HG02759 (cell line): ENCODE data around the gene PHF2.

ENCODE experiments used
- ATAC-seq: cut with Tn5 transposase; IDR thresholded peaks from one replicate; pipeline ENCODE4 v1.9.1; 2021; ENCODE audit warnings: mild to moderate bottlenecking, moderate library complexity; ENCODE audit not compliant: unreplicated experiment

Gene PHF2

DNA sequence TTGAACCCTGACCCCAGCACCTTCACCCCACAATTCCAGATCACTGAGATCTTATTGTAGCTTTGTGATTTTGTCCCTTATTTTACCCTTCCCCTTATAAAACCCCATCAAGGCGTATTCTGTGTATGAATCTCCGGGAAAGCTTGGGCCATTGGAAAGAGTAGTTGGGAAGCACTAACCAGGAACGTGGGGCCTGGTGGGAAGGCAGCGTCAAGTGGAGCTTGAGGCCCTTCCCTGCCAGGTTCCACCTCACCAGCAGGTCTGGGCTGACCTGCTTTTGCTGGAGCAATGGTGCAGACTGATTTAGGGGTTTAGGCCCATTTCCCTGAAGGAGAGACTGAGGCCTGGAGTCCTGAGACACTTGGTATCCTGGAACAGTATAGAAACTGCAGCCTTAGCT lies 9.3 kb downstream of the PHF2 start:
- no peak for ATAC-seq

DNA sequence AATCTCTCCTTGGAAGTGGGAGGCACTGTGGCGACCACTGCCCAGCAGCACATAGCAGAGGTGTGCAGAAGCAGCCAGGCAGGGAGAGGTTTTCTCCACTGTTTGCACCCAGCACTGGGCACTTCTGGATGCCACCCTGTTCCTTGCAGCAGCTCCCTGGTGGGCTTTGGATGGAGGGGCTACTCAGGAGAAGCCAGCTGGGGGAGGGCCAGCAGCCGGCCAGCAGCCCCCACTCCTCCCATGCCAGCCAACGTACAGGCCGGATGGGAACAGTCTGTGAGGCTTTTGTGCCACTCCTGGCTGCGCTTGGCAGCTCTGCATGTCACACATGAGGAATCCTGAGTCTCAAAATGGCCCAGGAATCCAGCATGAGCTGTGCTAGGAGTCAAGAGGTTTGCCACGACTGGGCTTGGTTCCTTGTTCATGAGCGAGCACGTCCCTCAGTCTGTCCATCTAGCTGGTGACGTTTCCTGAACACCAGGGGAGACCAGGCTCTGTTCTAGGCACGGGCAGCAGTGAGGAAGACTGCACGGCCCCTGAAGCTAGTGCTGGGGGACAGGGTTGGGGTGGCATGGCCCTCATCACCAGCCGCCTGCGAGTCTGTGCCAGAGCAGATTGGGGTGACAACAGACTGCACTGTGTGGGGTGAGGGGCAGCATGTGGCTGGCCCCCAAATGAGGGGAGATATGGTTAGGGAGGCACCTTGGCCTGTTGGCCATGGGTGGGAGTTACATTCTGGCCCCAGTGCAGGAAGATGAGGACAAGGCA lies 10.1 kb downstream of the PHF2 start:
- no peak for ATAC-seq

GRCh38 chr9:93587284-93587650 lies 10.9 kb downstream of the PHF2 start:
- no peak for ATAC-seq

GRCh38 chr9:93587651-93588347 lies 11.4 kb downstream of the PHF2 start:
- ATAC-seq, result no peak

- ATAC-seq, result no peak
These were observed 12.5 kb downstream of the PHF2 start for GRCh38 chr9:93588641-93589609.

DNA sequence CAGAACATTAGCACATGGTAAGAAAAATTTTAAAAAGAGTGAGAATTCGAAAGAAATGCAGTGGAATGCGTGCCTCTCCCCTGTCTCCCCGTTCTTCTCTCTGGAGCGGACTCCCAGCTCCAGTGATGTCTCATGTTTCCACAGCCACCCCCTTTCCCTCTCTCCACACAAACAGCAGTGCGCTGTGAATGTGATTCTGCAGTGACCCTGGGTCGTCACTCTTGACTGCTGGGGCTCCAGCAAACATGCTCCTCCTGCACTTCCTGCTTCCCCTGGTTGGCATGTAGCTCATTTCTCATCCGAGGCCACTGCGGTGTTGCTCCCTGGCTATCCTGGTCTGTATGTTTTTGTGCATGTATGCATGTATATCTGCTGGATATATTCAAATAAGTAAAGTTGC lies 13.3 kb downstream of the PHF2 start:
- no peak for ATAC-seq

DNA sequence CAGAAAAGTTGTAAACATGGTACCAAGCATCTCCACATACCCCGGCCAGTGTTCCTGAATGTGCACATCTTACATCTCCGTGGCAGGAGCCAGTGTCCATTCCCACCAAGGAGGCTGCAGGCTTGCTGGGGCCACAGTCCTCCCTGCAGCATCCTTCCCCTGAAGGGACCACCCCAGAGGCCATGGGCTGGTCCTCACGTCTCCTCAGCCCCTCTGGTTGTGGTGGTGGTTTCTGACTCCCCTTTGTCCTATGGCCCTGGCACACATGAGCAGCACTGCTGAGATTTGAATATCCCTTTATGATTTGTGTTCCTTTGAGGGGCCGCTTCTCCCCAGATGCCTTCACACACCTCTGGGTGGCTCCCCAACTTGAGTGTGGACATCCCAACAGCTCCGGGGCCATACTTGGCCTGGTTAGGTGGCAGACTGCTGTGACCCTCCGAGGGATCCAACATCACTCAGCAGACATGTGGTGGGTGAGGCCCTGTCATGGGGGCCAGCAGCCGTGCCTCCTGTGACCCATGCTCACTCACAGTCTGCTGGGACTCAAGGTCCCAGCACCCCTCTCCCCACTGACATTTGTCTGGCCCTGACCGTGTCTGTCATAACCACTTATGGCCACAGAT lies 14.3 kb downstream of the PHF2 start:
- ATAC-seq, result no peak

DNA sequence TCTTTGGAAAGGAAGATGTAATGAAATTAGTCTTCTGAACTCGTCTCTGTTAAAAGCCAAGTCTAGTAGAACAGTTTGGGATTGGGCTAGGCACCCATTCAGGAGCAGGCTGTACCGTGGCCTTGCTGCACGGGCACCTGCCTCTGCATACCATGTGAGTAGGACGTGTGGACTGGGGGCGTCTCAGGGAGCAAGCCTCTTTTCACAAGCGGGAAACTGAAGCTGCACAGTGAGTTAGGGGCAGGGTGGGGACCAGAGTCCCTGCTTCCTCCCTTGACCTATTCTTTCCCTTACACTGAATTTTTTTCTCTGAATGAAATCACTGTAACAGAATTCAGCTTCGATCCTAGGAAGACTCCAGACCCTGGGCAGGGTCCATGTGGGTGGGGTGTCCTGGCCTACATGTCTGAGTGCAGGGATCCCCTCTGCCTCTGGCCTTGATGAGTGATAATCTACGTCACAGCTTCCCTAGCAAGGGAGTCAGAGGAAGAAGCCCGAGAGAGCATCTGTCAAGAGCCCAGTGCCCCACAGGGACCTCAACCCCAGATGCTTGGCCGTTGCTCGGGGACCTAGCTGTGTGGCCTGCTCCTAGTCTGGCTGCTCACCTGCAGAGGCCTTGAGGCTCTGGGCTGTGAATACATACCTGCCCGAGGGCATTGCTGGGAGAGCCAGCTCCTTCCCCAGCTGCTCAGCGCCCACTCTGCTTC lies 15.1 kb downstream of the PHF2 start:
- no peak for ATAC-seq

GRCh38 chr9:93592008-93592642 lies 15.7 kb downstream of the PHF2 start:
- no peak for ATAC-seq

GRCh38 chr9:93592643-93593021 lies 16.2 kb downstream of the PHF2 start:
- no peak for ATAC-seq

- no peak for ATAC-seq
These were observed 16.8 kb downstream of the PHF2 start for GRCh38 chr9:93593144-93593658.

DNA sequence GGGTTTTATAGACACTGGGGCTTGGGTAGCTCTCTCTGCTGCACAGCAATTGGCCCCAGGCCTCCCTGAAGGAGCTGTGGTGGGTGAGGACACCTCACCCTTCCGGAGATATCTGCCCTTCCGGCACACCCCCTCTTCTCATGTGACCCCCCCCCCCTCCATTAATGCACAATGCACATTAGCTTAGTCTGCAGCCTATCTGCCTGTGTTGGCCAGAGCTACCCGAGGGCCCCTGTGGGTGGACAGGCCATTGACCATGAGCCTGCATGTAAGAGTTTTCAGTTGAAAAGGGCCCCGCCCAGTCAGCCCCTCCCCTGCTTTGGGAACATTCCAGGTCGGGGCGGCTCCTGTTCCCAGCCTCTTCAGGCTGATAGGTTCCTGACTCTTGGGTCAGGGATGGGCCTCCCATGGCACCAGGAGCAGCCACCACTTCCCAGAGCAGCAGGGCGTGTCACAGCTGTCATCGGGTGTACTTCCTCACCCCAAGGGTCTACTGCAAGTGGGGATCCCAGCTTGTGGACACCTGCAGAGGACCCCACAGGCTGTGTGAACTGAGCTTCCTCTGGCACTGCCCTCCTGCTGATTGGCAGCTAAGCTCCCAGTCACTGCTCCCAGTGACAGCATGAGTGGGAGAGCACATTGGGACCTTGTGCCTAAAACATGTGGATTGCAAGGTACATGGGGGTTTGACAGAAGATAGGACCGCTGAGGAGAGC lies 17.8 kb downstream of the PHF2 start:
- no peak for ATAC-seq

- no peak for ATAC-seq
These were observed 19.1 kb downstream of the PHF2 start for GRCh38 chr9:93595461-93595860.

DNA sequence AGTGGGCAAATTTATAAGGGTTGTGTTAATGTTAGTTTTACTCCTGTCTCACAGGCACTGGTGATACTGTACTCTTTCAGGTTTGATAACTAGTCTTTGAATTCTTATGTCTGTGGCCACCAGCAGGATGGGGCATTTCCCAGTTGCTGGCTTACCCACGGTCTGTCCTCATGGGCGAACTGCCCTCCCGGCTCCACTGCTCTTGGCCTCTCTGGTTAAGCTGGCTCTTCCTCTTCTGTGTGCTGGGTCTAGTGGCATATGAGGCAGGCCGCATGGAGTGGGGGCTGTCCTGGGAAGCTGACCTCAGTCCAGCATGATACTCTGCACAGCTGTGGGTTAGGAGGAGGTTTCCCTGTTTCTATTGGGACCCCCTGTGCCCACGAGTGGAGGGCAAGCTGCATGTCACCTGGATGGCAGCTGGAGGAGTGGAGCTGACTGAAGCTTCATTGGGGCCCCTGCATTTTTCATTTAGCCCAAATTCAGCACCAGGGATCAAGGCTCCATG lies 19.5 kb downstream of the PHF2 start:
- no peak for ATAC-seq

DNA sequence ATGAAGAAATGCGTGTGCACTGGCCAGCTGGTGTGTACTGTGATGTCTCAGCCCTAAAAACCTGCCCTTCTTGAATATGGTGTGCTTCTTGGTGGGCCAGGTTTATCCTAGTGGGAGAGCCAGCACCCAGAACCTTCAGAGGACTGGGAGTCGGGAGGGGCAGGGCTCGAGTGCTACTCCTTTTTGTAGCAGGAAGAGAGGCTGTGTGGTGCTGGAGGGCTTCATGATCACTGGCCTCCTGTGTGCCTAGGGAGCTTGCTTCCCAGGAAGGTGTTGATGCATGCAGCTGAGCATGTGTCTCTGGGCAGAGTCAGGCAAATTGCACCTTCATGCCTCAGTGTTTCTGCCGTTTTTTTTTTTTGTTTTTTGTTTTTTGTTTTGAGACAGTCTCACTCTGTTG lies 20.0 kb downstream of the PHF2 start:
- ATAC-seq, result no peak

DNA sequence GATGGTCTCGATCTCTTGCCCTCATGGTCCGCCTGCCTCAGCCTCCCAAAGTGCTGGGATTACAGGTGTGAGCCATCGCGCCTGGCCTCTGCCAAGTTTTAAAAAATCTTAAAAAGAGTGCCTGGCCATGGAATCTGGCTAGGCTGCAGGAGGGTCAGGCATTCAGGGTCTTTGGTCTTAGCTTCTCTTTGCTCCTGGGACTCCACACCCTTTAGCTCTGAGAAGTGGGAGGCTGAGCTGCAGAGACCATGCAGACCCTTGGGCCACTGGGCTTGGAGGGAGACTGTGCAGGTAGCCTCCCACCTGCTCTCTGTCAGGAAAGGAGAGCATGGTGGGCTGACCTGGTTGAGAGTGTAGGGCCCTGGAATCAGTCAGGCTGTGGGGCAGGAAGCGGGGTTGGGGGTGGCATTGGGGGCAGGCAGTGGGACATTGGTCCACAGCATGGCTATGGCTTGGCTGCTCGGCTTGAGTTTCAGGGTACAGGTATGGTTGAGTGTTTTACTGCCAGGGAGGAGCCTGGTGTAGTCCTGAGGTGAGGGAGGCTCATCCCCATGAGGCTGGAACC lies 20.8 kb downstream of the PHF2 start:
- ATAC-seq, result no peak

GRCh38 chr9:93597871-93598646 lies 21.7 kb downstream of the PHF2 start:
- no peak for ATAC-seq
